ENCODE results near the gene PPM1M.

DNA sequence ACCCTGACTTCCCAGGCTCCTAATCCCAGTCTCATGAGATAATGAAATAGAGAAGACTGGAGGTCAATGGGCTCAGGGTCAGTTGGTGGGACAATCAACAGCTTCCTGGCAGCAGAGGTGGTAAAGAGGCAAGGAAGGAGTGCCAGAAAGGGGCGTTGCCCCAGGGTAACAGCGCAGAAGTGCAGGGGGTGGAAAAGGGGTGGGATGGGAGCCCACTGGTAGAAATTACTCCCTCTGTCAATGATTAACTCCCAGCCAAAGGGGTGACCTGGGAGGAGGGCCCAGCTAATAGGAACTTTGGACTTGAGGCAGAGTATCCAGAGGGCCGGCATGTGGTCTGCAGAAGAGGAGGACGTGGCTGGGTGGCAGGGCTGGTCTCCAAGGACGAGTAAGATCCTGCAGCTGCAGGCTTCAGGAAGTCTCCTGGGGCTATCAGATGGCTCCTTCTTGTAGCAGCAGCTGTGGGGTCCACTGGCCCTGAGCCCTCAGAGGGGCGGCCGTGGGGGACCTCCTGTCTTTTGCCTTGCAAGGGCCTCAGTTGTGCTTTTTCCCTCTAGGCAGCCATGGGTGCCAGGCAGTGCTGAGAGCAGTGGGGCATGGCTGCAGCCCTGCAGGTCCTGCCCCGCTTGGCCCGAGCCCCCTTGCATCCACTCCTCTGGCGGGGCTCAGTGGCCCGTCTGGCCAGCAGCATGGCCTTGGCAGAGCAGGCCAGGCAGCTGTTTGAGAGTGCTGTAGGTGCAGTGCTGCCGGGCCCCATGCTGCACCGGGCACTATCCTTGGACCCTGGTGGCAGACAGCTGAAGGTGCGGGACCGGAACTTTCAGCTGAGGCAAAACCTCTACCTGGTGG is 44.4 kb downstream of the PPM1M start:
- TF ChIP-seq NR2C2 (IDR thresholded peaks at IDR 0.05; ENCODE audit: borderline replicate concordance, control insufficient read depth, insufficient read length, low read depth) = no peak
- TF ChIP-seq GABPA (IDR thresholded peaks at IDR 0.05; ENCODE audit: low read depth) = no peak
- no peak for TF ChIP-seq POLR2A (IDR thresholded peaks at IDR 0.05; ENCODE audit: low read depth, low read length)
- TF ChIP-seq, protein P1, sequence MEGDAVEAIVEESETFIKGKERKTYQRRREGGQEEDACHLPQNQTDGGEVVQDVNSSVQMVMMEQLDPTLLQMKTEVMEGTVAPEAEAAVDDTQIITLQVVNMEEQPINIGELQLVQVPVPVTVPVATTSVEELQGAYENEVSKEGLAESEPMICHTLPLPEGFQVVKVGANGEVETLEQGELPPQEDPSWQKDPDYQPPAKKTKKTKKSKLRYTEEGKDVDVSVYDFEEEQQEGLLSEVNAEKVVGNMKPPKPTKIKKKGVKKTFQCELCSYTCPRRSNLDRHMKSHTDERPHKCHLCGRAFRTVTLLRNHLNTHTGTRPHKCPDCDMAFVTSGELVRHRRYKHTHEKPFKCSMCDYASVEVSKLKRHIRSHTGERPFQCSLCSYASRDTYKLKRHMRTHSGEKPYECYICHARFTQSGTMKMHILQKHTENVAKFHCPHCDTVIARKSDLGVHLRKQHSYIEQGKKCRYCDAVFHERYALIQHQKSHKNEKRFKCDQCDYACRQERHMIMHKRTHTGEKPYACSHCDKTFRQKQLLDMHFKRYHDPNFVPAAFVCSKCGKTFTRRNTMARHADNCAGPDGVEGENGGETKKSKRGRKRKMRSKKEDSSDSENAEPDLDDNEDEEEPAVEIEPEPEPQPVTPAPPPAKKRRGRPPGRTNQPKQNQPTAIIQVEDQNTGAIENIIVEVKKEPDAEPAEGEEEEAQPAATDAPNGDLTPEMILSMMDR (IDR thresholded peaks at IDR 0.05 in 2 of 3, conservative IDR thresholded peaks at IDR 0.05 in 1 of 3; ENCODE audit: control insufficient read depth in 2 of 3, extremely low read depth in 1 of 3, insufficient read depth in 1 of 3, low read depth in 3 of 3, low read length in 3 of 3) = 0 out of 6 replicates have a peak, but pooled peaks of 2 of the 3 experiments have one; percentile 3 to 10
- TF ChIP-seq CHD1 (IDR thresholded peaks at IDR 0.05; ENCODE audit: low read depth, low read length) = no peak
- TF ChIP-seq ZSCAN29 (IDR thresholded peaks at IDR 0.05) = no peak
- TF ChIP-seq MAX (IDR thresholded peaks at IDR 0.05; ENCODE audit: low read depth, low read length) = no peak
